Measurements from ENCODE around the gene FRMPD1.

FRMPD1 gene

GRCh38 chr9:37788332-37788731 lies 137.6 kb downstream of the FRMPD1 start:
- DNase-seq: no peak

GRCh38 chr9:37790096-37790495 lies 139.3 kb downstream of the FRMPD1 start:
- no peak for DNase-seq

GRCh38 chr9:37792122-37792521 lies 141.4 kb downstream of the FRMPD1 start:
- no peak for DNase-seq

- DNase-seq: no peak
These were observed 145.5 kb downstream of the FRMPD1 start for GRCh38 chr9:37796232-37796631.
